ENCODE data around the gene C2CD4A.

Gene C2CD4A

DNA sequence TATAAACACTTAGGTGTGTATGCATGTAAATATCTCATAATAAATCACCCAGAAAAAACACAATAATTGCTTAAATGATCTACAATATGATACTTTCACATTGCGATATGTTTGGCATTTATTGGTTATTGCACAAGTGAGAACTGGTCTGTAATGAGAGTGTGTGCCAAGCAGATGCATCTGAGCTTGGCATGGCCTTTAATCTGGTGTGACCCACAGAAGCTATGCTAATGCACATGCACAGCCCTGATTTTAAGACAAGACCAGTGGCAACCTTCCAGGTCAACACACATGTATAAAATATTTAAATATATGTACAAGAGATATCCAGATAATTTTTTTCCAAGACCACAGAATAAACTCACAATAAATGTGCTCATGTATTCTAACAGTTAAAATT lies 42.7 kb downstream of the C2CD4A start:
- H3K27me3 ChIP-seq (ENCODE audit: insufficient read depth, poor library complexity, severe bottlenecking), result no peaks in the 10 kb centered on the region
- no peaks in the 10 kb centered on the region for H3K36me3 ChIP-seq (ENCODE audit: low read depth)
- DNase-seq (ENCODE audit: low spot score) (no peak), ATAC-seq (ENCODE audit: low read depth) (no peak)
- TF ChIP-seq CTCF (IDR thresholded peaks at IDR 0.05; ENCODE audit: poor library complexity, severe bottlenecking), result no peak
- H3K9me3 ChIP-seq (ENCODE audit: severe bottlenecking), result no peaks in the 10 kb centered on the region
- H3K27ac ChIP-seq (ENCODE audit: poor library complexity, severe bottlenecking), result peak overlapping the region; percentile 45
- no peak overlapping the region for H3K4me3 ChIP-seq (ENCODE audit: severe bottlenecking)
- peaks cover 39% of the 10 kb centered on the region for H3K4me1 ChIP-seq (ENCODE audit: insufficient read depth, poor library complexity, severe bottlenecking)

DNA sequence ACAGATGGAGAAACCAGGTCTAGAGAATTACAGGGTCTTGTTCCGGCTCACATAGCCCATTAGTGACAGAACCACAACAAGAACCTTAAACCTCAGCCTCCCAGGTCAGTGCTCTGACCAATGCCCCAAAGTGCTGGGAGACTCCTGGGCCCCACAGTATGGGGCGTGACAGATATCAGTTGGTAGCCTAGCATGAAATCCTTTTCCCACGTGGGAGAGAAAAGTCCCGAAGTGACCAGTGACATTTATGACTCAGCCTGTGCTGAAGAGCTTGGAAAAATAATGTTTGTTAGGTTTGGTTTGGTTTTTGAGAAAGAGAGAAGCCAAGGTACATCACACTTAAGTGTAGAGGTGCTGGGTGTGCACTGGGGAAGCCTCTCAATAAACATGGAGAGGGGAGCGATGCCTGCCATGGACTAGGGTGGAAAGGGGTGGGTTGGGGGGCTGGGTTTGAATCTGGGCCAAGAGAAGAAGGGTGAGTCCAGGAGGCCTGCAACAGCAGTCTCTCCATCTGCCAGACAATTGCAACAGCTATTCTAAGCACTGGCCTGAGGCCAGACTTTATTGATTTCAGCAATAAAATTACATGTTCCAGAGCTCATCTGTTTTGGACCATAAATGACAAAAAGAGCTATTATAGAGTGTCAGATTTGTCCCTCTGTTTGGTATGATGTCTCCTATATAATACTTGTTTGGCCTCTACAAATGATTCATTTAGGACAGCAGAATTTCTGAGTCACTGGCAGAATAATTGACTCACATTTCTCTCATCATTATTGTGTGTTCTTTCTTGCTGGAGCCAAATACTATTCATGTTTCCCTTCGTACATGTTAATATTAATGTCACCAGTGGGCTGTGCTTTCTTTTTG lies 43.4 kb downstream of the C2CD4A start:
- no peak for DNase-seq (ENCODE audit: low spot score)

DNA sequence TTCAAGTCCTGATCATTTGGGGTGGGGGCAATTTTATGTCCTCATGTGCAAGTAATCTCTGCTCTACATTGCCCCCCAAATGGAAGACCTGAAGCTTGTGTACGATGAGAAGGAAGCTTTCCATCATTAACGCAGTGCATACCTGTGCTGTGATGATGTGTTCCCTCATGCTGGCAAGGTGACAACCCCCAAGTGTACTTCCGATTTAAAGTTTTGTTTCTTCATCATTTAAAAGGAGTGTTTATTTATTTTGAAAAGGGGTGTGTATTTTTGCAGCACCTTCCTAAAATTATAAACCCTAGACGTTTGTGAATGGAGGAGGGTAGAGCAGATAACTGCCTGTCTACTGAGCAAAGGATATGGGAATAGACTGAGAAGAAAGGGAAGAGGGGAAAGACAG lies 45.3 kb downstream of the C2CD4A start:
- Histone ChIP-seq H3K4me3 (ENCODE audit: severe bottlenecking) (no peak overlapping the region), H3K27ac (ENCODE audit: poor library complexity, severe bottlenecking) (peak overlapping the region; percentile 43), H3K9me3 (ENCODE audit: severe bottlenecking) (no peaks in the 10 kb centered on the region), H3K36me3 (ENCODE audit: low read depth) (no peaks in the 10 kb centered on the region), H3K4me1 (ENCODE audit: insufficient read depth, poor library complexity, severe bottlenecking) (peaks cover 39% of the 10 kb centered on the region), H3K27me3 (ENCODE audit: insufficient read depth, poor library complexity, severe bottlenecking) (no peaks in the 10 kb centered on the region)
- no peak for TF ChIP-seq CTCF (IDR thresholded peaks at IDR 0.05; ENCODE audit: poor library complexity, severe bottlenecking)
- DNase-seq (ENCODE audit: low spot score), result no peak
- no peak for ATAC-seq (ENCODE audit: low read depth)

More for the DNA sequence above, 43.4 kb downstream of the C2CD4A start:
- no peak for TF ChIP-seq CTCF (IDR thresholded peaks at IDR 0.05; ENCODE audit: poor library complexity, severe bottlenecking)
- peaks cover 39% of the 10 kb centered on the region for H3K4me1 ChIP-seq (ENCODE audit: insufficient read depth, poor library complexity, severe bottlenecking)
- H3K27me3 ChIP-seq (ENCODE audit: insufficient read depth, poor library complexity, severe bottlenecking), result no peaks in the 10 kb centered on the region
- no peak overlapping the region for H3K4me3 ChIP-seq (ENCODE audit: severe bottlenecking)
- peak; percentile 69 for ATAC-seq (ENCODE audit: low read depth)
- no peaks in the 10 kb centered on the region for H3K9me3 ChIP-seq (ENCODE audit: severe bottlenecking)
- H3K27ac ChIP-seq (ENCODE audit: poor library complexity, severe bottlenecking), result peak overlapping the region; percentile 45
- no peaks in the 10 kb centered on the region for H3K36me3 ChIP-seq (ENCODE audit: low read depth)

GRCh38 chr15:62112616-62113593 lies 46.1 kb downstream of the C2CD4A start:
- Histone ChIP-seq H3K27me3 (ENCODE audit: insufficient read depth, poor library complexity, severe bottlenecking) (no peaks in the 10 kb centered on the region), H3K36me3 (ENCODE audit: low read depth) (no peaks in the 10 kb centered on the region), H3K4me3 (ENCODE audit: severe bottlenecking) (no peak overlapping the region), H3K27ac (ENCODE audit: poor library complexity, severe bottlenecking) (peak overlapping the region; percentile 43), H3K9me3 (ENCODE audit: severe bottlenecking) (no peaks in the 10 kb centered on the region), H3K4me1 (ENCODE audit: insufficient read depth, poor library complexity, severe bottlenecking) (peaks cover 39% of the 10 kb centered on the region)
- peak; percentile 95 for ATAC-seq (ENCODE audit: low read depth)
- no peak for DNase-seq (ENCODE audit: low spot score)
- TF ChIP-seq CTCF (IDR thresholded peaks at IDR 0.05; ENCODE audit: poor library complexity, severe bottlenecking), result no peak

Measured in RWPE2 (cell line).